SKM-1 (cell line): ENCODE data around the gene STRA8.

Experiments
- DNase-seq: peaks from one replicate; lab custom pipeline; 2025; ENCODE audit not compliant: unreplicated experiment; lab: John Stamatoyannopoulos, UW

Gene STRA8

DNA sequence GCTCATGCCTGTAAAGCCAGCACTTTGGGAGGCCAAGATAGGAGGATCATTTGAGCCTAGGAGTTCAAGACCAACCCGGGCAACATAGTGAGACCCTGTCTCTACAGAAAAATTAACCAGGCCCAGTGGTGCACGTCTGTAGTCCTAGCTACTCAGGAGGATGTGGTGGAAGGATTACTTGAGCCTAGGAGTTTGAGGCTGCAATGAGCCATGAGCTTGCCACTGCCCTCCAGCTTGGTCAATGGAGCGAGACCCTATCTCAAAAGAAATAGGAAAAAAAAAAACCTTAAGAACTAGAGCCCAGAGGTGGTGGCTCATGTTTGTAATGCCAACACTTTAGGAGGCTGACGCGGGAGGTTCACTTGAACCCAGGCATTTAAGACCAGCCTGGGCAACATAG lies 2.2 kb downstream of the STRA8 start:
- no peak for DNase-seq

DNA sequence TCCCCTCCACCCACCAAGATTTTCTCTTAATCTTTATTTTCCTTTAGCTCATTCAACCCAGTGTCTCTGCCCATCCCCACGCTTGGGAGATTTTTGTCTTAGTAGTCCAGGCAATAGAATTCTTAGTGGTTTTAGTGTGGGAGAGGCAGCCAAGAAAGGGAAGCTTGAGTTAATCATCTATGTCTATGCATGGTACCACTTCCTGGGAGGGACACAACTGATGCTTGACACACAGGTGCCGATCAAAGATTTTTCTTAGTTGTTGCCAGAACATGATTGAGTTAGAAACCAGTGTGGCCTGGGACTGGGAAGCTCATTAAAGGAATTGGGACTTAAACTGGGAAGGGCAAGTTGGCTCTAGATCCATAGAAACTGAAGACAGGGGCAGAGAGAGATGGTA lies 3.1 kb downstream of the STRA8 start:
- DNase-seq = no peak

DNA sequence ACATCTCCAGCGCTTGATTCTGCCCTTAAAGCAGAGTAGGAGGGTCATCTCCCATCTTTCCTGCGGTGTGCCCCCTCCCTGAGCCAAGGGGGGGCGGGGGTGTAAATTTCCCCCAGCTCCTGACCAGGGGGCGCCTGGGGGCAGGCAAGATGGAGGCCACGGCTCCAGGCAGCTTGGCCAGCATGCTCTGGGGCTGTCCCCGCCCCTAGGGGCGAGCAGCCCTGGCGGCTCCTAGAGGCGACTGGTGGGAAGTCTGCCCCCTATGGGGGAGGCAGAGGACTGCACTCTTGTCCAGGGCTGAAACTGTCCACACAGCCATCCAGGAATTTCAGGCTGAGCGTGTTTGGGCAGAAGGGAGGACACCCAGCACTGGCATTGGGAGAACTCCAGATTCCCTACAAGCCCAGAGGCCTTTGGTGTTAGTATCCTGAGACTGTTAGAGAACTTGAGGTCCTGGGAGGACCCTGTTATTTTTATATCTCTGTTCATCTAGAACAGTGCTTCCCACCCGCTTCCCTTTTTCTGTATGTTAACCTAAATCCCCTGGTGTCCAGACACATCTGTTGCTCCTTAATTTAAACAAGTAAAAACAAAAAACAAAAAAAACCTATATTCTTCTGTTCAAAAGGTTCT lies 4.6 kb downstream of the STRA8 start:
- DNase-seq = no peak

DNA sequence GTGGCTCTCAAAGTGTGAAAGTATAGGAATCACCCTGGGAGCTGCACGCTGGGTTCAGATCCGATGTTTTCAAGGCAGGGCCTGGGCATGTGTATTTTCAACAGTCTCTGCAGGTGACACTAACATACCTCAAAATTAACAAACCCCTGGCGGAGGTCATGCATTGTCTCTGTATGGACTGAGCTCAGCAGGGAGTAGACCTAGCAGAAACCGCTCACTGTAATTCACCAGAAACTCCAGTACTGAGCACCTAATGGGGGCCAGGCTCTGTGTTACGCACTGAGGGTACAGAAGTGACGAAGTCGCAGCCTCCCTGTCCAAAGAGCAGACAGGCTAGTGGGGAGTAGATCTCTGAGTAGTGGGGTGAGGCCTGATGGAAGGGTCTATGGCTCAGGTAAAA lies 5.6 kb downstream of the STRA8 start:
- no peak for DNase-seq

DNA sequence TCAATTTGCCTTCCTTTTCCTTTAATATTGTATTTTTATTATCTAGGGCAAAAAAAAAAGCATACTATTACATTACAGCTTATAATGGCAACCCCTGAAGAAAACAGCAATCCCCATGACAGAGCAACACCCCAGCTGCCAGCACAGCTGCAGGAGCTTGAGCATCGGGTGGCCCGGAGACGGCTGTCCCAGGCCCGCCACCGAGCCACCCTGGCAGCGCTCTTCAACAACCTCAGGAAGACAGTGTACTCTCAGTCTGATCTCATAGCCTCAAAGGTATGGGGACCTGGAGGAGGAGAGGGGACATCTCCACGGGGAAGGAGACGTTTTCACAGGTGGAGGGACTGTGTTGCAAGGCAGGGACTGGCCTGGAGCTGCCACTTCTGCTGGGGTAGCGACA lies 6.8 kb downstream of the STRA8 start:
- no peak for DNase-seq

DNA sequence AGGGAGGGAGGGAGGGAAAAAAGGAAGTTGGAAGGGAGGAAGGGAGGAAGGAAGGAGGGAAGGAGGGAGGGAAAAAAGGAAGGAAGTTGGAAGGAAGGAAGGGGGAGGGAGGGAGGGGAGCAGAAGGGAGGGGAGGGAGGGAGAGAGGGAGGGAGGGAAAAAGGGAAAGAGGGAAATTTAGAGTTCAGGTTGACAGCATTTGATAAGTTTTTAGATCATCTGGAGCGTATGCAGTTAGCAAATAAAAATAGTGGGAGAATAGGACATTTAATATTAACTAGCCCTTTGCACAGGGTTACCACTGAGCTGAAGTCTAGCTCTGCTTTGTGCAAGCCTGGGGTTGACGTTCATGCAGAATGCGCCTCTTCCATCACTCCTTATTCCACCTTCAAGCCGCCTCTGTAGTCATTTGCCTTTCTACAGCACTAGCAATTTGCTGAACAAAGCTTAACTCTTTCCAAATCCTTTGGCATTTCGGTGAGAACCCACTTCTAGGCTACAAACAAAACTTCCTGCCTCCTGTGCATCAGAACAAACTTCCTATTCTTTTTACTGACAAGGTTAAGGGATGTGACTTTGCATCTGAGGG lies 8.6 kb downstream of the STRA8 start:
- DNase-seq = no peak

DNA sequence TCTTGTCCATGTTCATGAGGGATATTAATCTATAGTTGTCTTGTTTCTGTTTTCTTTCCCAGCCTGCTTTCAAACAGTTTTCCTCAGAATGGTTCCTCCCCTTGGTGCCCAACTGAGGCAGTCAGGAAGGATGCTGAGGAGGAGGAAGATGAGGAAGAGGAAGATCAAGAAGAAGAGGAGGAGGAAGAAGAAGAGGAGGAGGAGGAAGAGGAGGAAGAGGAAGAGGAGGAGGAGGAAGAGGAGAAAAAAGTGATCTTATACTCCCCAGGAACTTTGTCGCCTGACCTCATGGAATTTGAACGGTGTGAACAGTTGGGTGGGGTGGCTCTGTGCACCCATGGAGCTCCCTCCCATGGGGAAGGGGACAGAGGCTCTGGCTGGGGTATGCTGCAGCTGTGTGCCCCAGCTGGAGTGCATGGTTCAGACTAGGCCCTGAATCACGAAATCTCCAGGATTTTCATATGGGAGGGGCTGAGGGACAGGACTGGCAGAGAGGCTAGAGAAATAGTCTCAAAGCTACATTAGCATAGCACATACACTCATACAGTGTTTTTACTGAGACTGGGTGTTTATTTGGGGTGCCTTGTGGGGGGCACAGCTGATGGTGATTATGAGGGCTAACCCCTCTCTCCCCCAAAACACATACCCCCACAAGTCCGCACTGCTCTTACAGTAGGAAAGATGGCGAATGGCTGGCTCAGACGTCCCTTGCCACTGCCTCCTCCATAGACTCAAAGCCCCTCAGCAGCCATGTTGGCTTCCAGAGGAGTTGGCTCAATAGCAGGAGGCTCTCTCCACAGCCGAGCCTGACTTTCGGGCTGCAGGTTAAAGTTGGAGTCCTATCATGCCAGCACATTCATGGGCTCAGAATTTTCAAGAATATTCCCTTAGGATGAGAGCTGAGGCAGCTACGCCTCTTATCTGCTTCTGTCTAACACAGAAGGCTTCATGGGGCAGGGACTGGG lies 11.9 kb downstream of the STRA8 start:
- DNase-seq = no peak

DNA sequence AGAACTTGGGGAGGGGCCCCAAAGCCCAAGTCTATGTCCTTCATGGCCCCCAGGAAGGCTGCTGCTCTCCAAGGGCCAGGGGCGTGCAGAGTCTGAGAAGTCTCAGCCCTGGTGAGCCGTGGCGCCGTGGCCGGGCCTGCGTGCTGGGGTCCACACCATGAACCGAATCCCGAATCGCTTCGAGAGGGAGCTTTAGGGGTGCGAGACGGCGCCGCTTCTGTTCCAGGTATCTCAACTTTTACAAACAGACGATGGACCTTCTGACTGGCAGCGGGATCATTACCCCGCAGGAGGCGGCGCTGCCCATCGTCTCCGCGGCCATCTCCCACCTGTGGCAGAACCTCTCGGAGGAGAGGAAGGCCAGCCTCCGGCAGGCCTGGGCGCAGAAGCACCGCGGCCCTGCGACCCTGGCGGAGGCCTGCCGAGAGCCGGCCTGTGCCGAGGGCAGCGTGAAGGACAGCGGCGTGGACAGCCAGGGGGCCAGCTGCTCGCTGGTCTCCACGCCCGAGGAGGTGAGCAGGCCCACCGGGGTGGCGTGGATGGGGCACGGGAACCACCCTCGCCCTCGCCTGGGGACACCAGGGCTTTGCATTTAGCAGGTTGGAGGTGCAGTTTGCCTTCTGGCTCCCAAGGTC lies 12.7 kb downstream of the STRA8 start:
- DNase-seq = no peak

DNA sequence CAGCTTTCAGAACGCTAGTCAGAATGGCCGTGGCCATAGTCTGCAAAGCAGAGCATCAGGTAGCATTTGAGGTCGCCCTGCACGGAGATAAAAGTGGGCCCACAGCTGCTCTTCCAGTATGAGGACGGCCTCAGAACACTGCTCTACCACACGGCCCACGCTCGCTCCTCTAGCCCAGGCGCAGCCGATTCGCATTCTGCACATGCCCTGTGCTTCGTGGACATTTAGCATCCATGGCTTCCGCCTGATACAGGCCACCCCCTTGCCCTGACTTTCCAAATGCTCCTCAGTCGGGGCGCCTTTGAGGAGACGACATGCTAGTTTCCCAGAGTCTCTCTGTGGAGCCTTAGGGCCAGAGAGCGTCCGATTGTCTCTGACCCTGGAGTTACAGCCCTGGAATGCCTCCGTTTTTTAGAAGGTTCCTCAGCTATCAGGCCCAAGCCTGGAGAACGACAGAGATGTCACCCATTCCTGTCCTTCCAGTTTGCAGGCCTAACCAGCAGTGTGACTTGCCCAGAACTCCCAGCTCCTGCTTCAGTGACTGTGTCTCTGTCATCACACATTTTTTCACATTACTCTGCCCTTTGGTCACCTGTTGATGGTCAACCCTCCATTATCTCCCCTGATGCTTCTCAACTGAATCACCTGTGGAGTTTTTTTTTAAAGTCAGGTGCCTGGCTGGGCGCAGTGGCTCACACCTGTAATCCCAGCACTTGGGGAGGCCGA lies 14.3 kb downstream of the STRA8 start:
- no peak for DNase-seq

DNA sequence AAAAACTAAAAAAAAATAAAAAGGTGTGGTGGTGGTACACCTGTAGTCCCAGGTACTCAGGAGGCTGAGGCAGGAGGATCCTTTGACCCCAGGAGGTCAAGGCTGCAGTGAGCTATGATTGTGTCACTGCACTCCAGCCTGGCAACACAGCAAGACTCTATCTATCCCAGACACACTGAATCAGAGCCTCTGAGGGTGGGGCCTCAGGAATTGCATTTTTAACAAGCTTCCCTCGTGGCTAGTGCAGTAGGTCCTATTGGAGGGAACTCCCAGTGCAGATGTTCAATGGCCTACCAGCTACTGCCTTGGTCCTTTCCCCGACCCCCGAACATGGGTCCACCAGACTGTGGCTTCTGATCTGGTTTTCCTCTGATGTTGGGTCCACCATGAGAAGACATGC lies 14.9 kb downstream of the STRA8 start:
- DNase-seq = no peak

DNA sequence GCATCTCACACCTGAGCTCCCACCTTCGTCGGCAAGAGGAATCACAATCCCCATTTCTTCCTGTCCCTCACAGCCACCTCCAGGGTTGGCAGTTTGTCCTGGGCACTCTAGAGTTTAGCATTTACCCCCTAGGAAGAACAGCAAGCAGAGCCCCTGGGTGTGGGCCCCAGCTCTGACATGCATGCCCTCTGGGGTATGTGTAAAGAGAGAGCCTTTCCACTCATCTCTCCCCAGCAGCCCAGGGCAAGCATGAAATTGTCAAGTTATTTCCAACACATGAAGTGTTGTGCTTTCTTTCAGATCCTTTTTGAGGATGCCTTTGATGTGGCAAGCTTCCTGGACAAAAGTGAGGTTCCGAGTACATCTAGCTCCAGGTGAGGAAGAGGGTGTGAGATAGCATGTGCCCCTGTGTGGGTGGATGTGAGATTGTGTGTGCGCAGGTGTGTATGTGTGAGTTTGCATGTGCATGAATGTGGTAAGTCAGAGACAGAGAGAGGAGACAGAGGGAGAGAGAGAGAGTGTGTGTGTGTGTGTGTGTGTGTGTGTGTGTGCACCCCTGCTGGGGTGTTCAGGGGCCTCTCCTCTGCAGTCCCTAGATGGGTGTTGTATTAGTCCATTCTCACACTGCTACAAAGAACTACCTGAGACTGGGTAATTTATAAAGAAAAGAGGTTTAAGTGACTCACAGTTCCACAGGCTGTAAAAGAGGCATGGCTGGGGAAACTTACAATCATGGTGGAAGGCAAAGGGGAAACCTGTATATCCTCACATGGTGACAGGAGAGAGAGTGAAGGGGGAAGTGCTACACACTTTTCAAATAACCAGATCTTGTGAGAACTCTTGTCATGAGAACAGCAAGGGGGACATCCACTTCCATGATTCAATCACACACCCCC lies 18.1 kb downstream of the STRA8 start:
- no peak for DNase-seq

DNA sequence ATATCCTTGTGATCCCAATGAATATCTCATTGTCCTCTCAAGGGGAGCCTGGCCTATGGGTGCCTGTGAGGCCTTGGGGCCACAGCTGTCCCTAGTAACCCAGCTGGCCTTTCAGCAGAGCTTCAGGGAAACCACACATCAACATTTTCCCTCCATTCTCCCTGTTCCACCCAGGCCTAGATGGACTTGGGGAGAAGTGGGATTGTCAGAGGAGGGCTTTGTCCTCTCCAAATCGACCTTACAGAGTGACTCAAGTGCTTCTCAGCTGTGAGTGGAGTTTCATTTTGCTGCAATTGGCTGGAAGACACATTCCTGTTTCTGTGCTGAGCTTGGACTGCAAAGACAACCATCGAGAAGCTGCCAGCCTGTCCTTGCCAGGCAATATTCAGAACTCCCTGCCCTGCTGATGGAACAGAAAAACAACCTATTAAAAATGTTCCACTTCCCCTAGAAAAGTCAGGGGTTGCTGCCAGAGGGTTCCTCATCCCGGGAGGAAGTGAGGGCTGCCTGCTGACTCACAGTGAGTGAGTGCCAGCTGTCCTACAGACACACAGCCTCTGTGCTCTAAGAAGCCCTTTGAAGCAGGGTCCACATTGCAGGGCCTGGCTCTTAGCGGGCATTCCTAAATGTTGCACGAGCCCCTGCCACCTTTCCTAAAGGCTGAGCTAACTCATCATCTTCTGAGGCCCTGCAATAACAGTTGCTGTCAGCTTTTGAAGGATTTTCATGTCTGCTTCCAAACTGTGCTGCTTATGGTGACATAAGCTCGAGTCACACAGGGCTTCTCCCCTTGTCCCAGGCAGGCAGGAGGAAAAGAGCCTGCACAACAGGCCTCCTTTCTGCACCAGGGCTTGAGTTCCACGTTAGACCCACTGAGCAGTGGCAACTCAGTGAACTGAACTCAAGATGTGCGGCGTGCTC lies 20.5 kb downstream of the STRA8 start:
- peak; percentile 13 for DNase-seq

DNA sequence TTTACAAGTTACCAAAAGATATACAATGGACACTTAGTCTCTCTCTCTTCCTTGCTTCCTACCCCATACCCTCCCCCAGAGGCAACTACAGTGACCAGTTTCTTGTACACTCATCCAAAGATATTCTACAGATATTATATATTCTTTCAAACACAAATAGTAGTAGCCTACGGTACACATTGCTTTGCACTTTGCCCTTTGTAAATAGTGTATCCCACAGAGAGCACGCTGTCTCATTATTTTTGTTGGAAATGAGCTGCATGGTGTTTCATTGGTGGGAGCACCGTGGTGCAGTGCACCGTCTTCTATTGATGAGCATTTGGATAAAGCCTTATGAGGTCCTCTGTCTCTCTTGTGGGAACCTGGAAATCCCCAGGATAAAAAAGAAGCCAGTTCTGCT lies 24.2 kb downstream of the STRA8 start:
- DNase-seq = no peak

DNA sequence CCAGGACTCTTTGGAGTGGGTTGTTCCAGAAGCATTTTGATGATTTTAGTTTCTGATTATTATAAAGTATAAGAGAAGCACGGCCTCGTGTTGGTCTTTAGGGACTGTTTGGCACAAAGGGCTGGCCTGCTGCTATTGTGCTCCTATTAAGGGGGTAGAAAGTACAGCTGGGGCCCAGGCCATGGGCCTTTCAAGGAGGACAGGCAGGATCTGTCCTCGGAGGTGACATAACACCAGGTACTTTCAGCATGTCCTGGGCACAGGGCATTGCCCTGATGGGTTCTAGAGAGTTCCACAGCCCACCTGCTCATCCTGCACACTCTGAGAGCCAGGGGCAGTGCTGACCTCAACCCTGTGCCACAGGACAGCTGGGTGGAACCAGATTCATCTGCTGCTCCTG lies 24.9 kb downstream of the STRA8 start:
- DNase-seq = no peak

DNA sequence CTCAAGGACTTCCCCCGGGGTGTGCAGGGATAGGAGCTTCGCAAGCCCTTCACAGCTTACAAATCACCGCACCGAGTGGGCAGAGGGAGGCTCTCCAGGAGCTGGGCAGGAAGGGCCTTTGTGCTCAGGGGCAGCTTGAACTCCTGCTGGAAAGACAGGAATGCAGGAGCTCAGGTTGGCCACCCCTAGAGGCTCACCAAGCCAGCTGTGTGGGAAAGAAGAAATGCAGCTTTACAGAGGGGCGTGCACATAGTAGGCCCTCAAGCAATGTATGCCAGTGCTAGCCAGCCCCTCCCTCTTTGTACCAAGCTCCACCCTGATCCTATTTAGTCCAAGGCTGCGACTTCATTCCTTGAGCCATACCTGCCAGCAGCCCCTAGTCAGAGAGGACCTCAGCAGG lies 26.1 kb downstream of the STRA8 start:
- DNase-seq = no peak

DNA sequence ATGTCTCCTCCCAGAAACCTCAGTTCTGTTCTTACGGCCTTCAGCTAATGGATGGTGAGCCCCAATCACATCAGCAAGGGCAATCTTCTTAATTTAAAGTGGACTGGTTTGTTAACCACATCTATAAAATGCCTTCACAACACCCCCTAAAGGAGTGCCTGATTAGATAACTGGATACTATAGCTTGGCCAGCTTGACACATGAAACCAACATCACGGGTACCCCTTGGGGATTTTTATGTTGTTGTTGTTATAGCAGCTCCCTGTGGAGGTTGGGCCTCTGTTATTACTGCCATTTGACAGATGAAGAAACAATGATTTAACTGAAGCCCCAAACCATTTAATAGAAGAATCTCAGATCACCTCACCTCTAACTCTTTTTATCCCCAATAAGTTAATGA lies 26.8 kb downstream of the STRA8 start:
- DNase-seq = no peak

DNA sequence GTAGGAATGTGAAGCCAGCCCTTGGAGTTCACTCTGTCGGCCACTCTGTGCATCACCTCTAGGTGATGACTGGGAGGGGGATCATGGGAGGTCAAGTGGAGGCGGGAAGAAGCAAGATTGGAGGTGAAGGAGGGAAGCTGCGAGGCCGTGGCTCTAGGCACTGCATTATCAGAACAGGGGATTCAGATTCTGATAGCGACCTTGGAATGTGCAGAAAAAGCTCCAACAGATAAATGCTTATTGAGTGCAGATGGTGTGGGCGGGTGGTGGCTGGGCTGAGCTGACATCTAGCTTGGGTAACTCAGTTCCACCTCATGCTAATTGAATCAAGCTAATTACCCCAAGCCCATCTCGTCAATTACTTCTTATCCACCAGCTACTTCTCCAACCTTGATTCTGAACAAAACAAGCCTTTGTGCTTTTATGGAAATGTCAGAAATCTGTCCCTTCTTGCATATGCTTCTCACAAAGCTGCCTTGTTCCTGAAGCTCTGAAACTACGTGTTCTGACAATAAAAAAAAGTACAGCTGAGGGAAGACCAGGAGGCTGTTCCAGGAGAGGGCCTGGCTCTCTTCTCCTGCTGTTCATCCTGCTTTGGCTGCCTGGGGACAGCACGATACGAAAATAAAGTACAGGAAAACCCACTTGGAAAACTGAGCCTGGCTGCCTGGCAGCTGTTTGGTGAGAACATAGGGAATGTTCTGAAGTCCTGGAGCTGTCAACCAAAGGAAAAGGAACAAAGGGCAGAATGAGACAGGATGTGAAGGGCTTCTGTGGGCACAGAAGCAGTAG lies 27.5 kb downstream of the STRA8 start:
- no peak for DNase-seq

DNA sequence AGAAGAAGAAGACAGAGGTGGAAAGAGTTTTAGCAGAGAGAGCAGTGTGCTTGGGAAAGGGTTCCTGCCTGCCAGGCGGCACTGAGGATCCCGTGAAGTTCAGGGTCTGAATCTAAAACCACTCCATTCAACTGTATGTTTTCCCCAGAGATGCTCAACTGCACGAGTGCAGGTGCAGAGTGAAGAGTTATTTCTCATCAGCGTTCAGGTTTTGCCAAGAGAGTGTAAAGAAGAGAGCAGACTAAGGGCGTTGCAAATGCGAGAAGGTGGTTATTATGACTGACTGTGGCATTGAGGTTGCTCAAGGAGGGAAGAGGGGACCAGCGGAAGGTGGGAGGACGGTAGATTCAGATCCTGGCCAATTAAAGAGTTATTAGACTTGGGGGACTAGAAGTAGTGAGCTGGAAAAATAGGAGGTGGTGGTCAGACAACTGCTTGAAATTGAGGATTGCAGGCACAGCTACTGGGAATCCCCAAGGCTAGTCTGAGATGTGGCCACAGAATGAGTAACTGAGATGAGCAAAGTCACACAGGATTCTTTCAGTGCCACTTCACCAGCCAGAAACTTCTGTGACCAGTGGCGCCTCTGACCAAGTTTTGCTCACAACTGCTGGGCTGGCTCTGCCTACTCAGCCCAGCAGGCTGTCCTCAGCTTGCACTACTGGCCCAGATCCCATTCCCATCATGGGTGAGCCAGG lies 29.1 kb downstream of the STRA8 start:
- no peak for DNase-seq
